ENCODE results near the gene MDK. TPM values are rescaled to one million over a fixed set of nuclear protein-coding genes. Genes with fewer than 3 reads are reported as not detected.

The MDK gene
- total RNA-seq, 1 experiment from 2014 or later, result 0.49 TPM

DNA sequence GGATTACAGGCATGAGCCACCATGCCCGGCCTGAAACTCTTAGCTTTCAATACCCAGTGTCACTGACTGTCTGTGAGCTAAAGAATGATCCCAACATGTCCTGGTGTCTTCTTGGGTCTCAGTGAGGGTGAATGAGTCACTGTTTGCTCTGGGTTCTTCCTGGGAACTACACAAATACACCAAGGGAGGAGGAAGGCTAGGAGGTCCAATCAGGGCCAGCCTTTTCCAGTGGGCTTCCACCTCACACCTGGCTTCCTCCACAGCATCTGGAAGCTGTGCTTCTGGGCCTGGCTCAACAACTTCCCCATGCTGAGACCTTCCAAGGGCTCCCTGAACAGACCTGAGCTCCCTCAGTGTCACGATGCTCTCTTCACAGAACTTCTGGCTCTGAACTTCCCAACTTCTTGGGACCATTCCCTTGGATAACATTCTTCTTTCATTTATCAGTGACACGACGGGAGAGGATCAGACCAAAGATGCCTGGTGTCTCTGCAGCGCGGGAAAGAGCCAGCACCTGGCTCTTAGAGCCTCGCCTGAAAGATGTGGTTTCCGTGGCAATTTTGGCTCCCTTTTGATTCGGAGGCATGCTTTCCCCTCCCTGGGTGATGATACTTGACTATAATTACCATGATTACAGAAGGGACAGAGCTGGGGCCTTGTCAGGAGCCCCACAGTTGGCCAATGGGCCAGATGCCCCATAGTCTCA, 32.4 kb downstream of the MDK start:
- H3K27ac Mint-ChIP-seq (ENCODE audit: low read depth, unreplicated experiment), result no peak overlapping the region

DNA sequence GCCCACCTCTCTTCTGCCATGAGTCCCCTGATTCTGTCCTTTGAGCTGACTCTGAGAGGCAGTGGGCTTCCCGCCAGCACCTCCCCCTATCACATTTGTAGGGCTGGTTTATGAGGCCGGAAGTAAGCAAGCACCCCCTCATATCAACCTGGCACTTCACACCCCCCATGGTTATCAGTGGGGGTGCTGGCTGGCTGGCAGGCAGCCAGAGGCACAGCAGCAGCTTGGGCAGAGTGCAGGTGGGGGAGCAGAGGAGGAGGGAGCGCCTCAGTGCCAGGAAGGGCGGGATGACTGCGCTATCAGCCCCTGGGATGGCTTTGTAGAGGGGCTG, 33.0 kb downstream of the MDK start:
- peaks cover 22% of the 10 kb centered on the region for H3K36me3 Mint-ChIP-seq (ENCODE audit: insufficient read depth, unreplicated experiment)
- DNase-seq (ENCODE audit: unreplicated experiment), result no peak
- H3K4me1 Mint-ChIP-seq (ENCODE audit: insufficient read depth, unreplicated experiment), result no peaks in the 10 kb centered on the region
- TF ChIP-seq, protein P1, sequence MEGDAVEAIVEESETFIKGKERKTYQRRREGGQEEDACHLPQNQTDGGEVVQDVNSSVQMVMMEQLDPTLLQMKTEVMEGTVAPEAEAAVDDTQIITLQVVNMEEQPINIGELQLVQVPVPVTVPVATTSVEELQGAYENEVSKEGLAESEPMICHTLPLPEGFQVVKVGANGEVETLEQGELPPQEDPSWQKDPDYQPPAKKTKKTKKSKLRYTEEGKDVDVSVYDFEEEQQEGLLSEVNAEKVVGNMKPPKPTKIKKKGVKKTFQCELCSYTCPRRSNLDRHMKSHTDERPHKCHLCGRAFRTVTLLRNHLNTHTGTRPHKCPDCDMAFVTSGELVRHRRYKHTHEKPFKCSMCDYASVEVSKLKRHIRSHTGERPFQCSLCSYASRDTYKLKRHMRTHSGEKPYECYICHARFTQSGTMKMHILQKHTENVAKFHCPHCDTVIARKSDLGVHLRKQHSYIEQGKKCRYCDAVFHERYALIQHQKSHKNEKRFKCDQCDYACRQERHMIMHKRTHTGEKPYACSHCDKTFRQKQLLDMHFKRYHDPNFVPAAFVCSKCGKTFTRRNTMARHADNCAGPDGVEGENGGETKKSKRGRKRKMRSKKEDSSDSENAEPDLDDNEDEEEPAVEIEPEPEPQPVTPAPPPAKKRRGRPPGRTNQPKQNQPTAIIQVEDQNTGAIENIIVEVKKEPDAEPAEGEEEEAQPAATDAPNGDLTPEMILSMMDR (IDR thresholded peaks at IDR 0.05; ENCODE audit: unreplicated experiment), result no peak
- CTCF ChIA-PET, result interaction anchor here (1.4 to 1.5 kb wide), 2 partner anchors 26 to 27 kb away, joined by 6 to 7 read pairs; no protein-coding TSS in a partner anchor
- POLR2A ChIA-PET, result interaction anchor here (1.2 kb wide), 1 partner anchor 23 kb away, joined by 3 read pairs; no protein-coding TSS in a partner anchor
- intact Hi-C loops (cut with micrococcal nuclease), result no loop called here
- H3K9me3 Mint-ChIP-seq (ENCODE audit: unreplicated experiment), result no peaks in the 10 kb centered on the region
- H3K27ac Mint-ChIP-seq (ENCODE audit: low read depth, unreplicated experiment), result no peak overlapping the region
- BruUV-seq (replicated peaks), result no TSS peak
- H3K4me3 Mint-ChIP-seq (ENCODE audit: unreplicated experiment), result no peak overlapping the region
- H3K27me3 Mint-ChIP-seq (ENCODE audit: insufficient read depth, unreplicated experiment), result no peaks in the 10 kb centered on the region

More for the DNA sequence above, 32.4 kb downstream of the MDK start:
- Mint-ChIP-seq H3K27me3 (ENCODE audit: insufficient read depth, unreplicated experiment) (no peaks in the 10 kb centered on the region), H3K9me3 (ENCODE audit: unreplicated experiment) (no peaks in the 10 kb centered on the region), H3K4me3 (ENCODE audit: unreplicated experiment) (no peak overlapping the region), H3K4me1 (ENCODE audit: insufficient read depth, unreplicated experiment) (no peaks in the 10 kb centered on the region), H3K36me3 (ENCODE audit: insufficient read depth, unreplicated experiment) (peaks cover 18% of the 10 kb centered on the region)
- TF ChIP-seq, protein P1 (IDR thresholded peaks at IDR 0.05; ENCODE audit: unreplicated experiment), result no peak
- ChIA-PET POLR2A (interaction anchor here (0.5 to 1.2 kb wide), 2 partner anchors 23 to 151 kb away, joined by 3 read pairs; no protein-coding TSS in a partner anchor), CTCF (interaction anchor here (0.7 to 1.5 kb wide), 3 partner anchors 25 to 448 kb away, joined by 4 to 7 read pairs (median 6); no protein-coding TSS in a partner anchor)
- DNase-seq (ENCODE audit: unreplicated experiment), result no peak
- BruUV-seq (replicated peaks), result no TSS peak
- intact Hi-C loops (cut with micrococcal nuclease), result no loop called here

DNA sequence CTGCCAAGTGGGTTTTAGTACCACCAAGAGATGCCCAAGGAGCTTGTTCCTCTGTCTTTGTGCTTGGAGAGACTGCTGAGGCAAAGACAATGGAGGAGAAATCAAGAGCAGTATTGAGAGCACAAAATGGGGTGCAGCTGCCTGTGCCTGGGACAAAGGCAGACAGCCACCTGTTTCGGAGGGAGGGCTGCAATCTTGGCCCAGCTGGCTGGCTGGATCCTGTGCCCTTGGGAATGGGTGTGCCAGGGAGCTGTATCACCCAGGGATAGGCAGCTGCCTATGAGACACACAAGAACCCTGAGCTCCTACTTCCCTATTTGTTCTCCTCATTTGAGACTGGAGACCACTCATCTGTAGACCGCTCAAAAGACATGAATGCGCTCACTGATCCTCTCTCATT, 33.4 kb downstream of the MDK start:
- BruUV-seq (replicated peaks), result no TSS peak
- H3K27ac Mint-ChIP-seq (ENCODE audit: low read depth, unreplicated experiment), result no peak overlapping the region
- CTCF ChIA-PET, result interaction anchor here (1.4 to 1.5 kb wide), 2 partner anchors 26 kb away, joined by 6 to 7 read pairs; no protein-coding TSS in a partner anchor

DNA sequence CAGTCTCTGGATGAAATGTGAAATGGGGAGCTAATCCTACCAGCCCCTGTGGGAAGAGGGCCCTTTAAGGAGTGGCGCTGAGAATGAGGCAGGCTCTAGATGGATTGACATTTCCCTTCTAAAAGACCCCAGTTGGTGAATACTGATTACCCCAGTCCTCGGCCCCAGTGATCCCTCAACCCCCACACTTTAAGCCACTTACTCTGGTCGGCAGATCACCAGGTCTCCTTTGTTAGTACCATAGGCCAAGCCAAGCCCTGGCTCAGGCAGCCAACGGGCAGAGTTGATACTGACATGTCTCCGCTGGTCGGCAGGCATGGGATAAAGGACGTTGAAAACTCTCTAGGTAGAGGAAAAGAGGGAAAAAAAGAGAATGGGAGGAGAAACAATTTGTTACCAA, 36.2 kb downstream of the MDK start:
- intact Hi-C loops (cut with micrococcal nuclease), result no loop called here
- ChIA-PET CTCF (no interaction called here), POLR2A (no interaction called here)
- BruUV-seq (replicated peaks), result no TSS peak
- no peak overlapping the region for H3K27ac Mint-ChIP-seq (ENCODE audit: low read depth, unreplicated experiment)
- peaks cover 36% of the 10 kb centered on the region for H3K36me3 Mint-ChIP-seq (ENCODE audit: insufficient read depth, unreplicated experiment)
- no peaks in the 10 kb centered on the region for H3K27me3 Mint-ChIP-seq (ENCODE audit: insufficient read depth, unreplicated experiment)
- H3K4me3 Mint-ChIP-seq (ENCODE audit: unreplicated experiment), result no peak overlapping the region
- no peaks in the 10 kb centered on the region for H3K9me3 Mint-ChIP-seq (ENCODE audit: unreplicated experiment)
- H3K4me1 Mint-ChIP-seq (ENCODE audit: insufficient read depth, unreplicated experiment), result no peaks in the 10 kb centered on the region
- TF ChIP-seq, protein P1 (IDR thresholded peaks at IDR 0.05; ENCODE audit: unreplicated experiment), result no peak
- DNase-seq (ENCODE audit: unreplicated experiment), result no peak

More for the DNA sequence above, 33.4 kb downstream of the MDK start:
- H3K9me3 Mint-ChIP-seq (ENCODE audit: unreplicated experiment), result no peaks in the 10 kb centered on the region
- no peaks in the 10 kb centered on the region for H3K27me3 Mint-ChIP-seq (ENCODE audit: insufficient read depth, unreplicated experiment)
- POLR2A ChIA-PET, result no interaction called here
- TF ChIP-seq, protein P1 (IDR thresholded peaks at IDR 0.05; ENCODE audit: unreplicated experiment), result no peak
- no peaks in the 10 kb centered on the region for H3K4me1 Mint-ChIP-seq (ENCODE audit: insufficient read depth, unreplicated experiment)
- intact Hi-C loops (cut with micrococcal nuclease), result no loop called here
- DNase-seq (ENCODE audit: unreplicated experiment), result no peak
- H3K36me3 Mint-ChIP-seq (ENCODE audit: insufficient read depth, unreplicated experiment), result peaks cover 22% of the 10 kb centered on the region
- H3K4me3 Mint-ChIP-seq (ENCODE audit: unreplicated experiment), result no peak overlapping the region
